ENCODE data around the gene GRID2IP.

Gene GRID2IP

GRCh38 chr7:6571160-6571779 lies 20.0 kb upstream of the GRID2IP start:
- FAIRE-seq (no peak), DNase-seq (ENCODE audit: insufficient read length, low spot score) (no peak)
- TF ChIP-seq CTCF (IDR thresholded peaks at IDR 0.05; ENCODE audit: insufficient read depth, missing control alignments): no peak

- FAIRE-seq: no peak
- TF ChIP-seq CTCF (IDR thresholded peaks at IDR 0.05; ENCODE audit: insufficient read depth, missing control alignments): no peak
- DNase-seq (ENCODE audit: insufficient read length, low spot score): no peak
These were observed 16.6 kb upstream of the GRID2IP start for GRCh38 chr7:6567886-6568285.

- no peak for DNase-seq (ENCODE audit: insufficient read length, low spot score)
- no peak for FAIRE-seq
- no peak for TF ChIP-seq CTCF (IDR thresholded peaks at IDR 0.05; ENCODE audit: insufficient read depth, missing control alignments)
These were observed 14.4 kb upstream of the GRID2IP start for GRCh38 chr7:6565655-6566054.

- FAIRE-seq (no peak), DNase-seq (ENCODE audit: insufficient read length, low spot score) (no peak)
- TF ChIP-seq CTCF (IDR thresholded peaks at IDR 0.05; ENCODE audit: insufficient read depth, missing control alignments): no peak
These were observed 12.9 kb upstream of the GRID2IP start for GRCh38 chr7:6563936-6564770.

- no peak for TF ChIP-seq CTCF (IDR thresholded peaks at IDR 0.05; ENCODE audit: insufficient read depth, missing control alignments)
- FAIRE-seq (no peak), DNase-seq (ENCODE audit: insufficient read length, low spot score) (no peak)
These were observed 10.8 kb upstream of the GRID2IP start for GRCh38 chr7:6562106-6562505.

GRCh38 chr7:6559896-6560295 lies 8.6 kb upstream of the GRID2IP start:
- TF ChIP-seq CTCF (IDR thresholded peaks at IDR 0.05; ENCODE audit: insufficient read depth, missing control alignments): no peak
- FAIRE-seq (no peak), DNase-seq (ENCODE audit: insufficient read length, low spot score) (no peak)

- peak; percentile 56 for TF ChIP-seq CTCF (IDR thresholded peaks at IDR 0.05; ENCODE audit: insufficient read depth, missing control alignments)
- no peak for FAIRE-seq
- DNase-seq (ENCODE audit: insufficient read length, low spot score): no peak
These were observed 7.6 kb upstream of the GRID2IP start for GRCh38 chr7:6558837-6559236.
